SK-N-SH (cell line): Measurements from ENCODE around the gene LPP.

ENCODE experiments used
- CHD2 ChIP-seq: fragments of 150-350 bp; IDR thresholded peaks from 2 replicates; pipeline ENCODE4 v1.6.1; 2018; ENCODE audit warnings: low read length; ENCODE audit not compliant: partially characterized antibody
- EP300 ChIP-seq, 2 experiments: IDR thresholded peaks; 2 replicates each; pipeline versions ENCODE4 v1.4.0 to v1.6.1; 2012; ENCODE audit warnings: borderline replicate concordance in 1 of 2, low read depth in 1 of 2, low read length in 1 of 2
- POLR2AphosphoS5 ChIP-seq: IDR thresholded peaks from 2 replicates; pipeline ENCODE4 v1.6.1; 2012; ENCODE audit warnings: low read depth, low read length
- RAD21 ChIP-seq: IDR thresholded peaks from 2 replicates; pipeline ENCODE4 v1.6.1; 2012; ENCODE audit warnings: mild to moderate bottlenecking, low read length
- SIN3A ChIP-seq: IDR thresholded peaks from 2 replicates; pipeline ENCODE4 v1.6.1; 2012; ENCODE audit warnings: low read depth, mild to moderate bottlenecking, low read length, moderate library complexity, borderline replicate concordance
- SMC3 ChIP-seq: IDR thresholded peaks from 2 replicates; pipeline ENCODE4 v1.6.1; 2012; ENCODE audit warnings: low read depth, low read length, improper control_type of control experiment
- TF ChIP-seq, protein P1 (sequence below): fragments of 200-600 bp; sonication (generic); IDR thresholded peaks from 2 replicates; pipeline ENCODE4 v1.6.1; 2017; ENCODE audit warnings: antibody characterized with exemption, mild to moderate bottlenecking, moderate library complexity
- TF ChIP-seq, protein P2 (sequence below): IDR thresholded peaks from 2 replicates; pipeline ENCODE4 v1.6.1; 2012; ENCODE audit warnings: mild to moderate bottlenecking, low read depth, low read length, moderate library complexity
- TF ChIP-seq, protein P3 (sequence below): IDR thresholded peaks from 2 replicates; pipeline ENCODE4 v1.4.0; 2012; ENCODE audit warnings: low read depth

DNA sequence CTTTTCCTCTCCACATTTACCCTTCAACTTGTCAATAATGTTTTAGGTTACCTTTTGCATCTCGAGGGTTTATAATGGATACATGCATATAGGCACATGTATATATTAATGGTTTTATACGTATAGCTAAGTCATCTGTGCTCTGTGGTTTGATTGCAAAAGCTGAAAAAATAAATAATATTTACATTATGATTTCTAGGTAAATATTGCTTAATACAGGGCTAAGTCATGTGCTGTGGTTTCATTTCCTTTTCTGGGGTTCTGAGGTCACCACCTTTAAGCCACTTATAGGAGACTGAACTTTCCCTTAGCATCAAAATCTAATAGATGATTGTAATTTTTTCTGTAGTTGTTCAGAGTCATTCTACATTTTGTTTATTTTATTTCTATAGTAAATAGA lies 33.1 kb downstream of the LPP start:
- TF ChIP-seq POLR2AphosphoS5: no peak
- TF ChIP-seq, protein P1, sequence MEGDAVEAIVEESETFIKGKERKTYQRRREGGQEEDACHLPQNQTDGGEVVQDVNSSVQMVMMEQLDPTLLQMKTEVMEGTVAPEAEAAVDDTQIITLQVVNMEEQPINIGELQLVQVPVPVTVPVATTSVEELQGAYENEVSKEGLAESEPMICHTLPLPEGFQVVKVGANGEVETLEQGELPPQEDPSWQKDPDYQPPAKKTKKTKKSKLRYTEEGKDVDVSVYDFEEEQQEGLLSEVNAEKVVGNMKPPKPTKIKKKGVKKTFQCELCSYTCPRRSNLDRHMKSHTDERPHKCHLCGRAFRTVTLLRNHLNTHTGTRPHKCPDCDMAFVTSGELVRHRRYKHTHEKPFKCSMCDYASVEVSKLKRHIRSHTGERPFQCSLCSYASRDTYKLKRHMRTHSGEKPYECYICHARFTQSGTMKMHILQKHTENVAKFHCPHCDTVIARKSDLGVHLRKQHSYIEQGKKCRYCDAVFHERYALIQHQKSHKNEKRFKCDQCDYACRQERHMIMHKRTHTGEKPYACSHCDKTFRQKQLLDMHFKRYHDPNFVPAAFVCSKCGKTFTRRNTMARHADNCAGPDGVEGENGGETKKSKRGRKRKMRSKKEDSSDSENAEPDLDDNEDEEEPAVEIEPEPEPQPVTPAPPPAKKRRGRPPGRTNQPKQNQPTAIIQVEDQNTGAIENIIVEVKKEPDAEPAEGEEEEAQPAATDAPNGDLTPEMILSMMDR: no peak
- no peak for TF ChIP-seq EP300 (IDR thresholded peaks at IDR 0.05; ENCODE audit: borderline replicate concordance in 1 of 2, low read depth in 1 of 2, low read length in 1 of 2)
- no peak for TF ChIP-seq CHD2
- TF ChIP-seq SMC3: no peak
- no peak for TF ChIP-seq RAD21
- TF ChIP-seq, protein P2, sequence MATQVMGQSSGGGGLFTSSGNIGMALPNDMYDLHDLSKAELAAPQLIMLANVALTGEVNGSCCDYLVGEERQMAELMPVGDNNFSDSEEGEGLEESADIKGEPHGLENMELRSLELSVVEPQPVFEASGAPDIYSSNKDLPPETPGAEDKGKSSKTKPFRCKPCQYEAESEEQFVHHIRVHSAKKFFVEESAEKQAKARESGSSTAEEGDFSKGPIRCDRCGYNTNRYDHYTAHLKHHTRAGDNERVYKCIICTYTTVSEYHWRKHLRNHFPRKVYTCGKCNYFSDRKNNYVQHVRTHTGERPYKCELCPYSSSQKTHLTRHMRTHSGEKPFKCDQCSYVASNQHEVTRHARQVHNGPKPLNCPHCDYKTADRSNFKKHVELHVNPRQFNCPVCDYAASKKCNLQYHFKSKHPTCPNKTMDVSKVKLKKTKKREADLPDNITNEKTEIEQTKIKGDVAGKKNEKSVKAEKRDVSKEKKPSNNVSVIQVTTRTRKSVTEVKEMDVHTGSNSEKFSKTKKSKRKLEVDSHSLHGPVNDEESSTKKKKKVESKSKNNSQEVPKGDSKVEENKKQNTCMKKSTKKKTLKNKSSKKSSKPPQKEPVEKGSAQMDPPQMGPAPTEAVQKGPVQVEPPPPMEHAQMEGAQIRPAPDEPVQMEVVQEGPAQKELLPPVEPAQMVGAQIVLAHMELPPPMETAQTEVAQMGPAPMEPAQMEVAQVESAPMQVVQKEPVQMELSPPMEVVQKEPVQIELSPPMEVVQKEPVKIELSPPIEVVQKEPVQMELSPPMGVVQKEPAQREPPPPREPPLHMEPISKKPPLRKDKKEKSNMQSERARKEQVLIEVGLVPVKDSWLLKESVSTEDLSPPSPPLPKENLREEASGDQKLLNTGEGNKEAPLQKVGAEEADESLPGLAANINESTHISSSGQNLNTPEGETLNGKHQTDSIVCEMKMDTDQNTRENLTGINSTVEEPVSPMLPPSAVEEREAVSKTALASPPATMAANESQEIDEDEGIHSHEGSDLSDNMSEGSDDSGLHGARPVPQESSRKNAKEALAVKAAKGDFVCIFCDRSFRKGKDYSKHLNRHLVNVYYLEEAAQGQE: no peak
- TF ChIP-seq SIN3A: no peak
- TF ChIP-seq, protein P3, sequence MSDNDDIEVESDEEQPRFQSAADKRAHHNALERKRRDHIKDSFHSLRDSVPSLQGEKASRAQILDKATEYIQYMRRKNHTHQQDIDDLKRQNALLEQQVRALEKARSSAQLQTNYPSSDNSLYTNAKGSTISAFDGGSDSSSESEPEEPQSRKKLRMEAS: no peak
